ENCODE data around the gene ZMIZ2.

DNA sequence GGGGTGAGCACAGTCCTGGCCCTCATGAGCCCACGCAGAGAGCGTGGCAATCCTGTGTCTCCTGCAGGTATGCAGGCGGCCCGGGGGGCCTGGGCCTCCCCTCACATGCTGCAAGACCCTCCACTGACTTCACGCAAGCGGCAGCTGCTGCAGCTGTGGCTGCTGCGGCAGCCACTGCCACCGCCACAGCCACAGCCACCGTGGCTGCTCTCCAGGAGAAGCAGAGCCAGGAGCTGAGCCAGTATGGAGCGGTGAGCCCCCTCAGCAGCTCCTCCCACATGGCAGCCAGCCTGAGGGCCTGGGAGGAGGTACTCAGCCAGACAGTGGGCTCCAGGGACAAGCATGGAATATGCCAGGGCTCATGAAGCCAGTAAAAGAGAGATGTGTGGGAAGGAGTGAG, 8.7 kb downstream of the ZMIZ2 start:
- TF ChIP-seq, protein P1, sequence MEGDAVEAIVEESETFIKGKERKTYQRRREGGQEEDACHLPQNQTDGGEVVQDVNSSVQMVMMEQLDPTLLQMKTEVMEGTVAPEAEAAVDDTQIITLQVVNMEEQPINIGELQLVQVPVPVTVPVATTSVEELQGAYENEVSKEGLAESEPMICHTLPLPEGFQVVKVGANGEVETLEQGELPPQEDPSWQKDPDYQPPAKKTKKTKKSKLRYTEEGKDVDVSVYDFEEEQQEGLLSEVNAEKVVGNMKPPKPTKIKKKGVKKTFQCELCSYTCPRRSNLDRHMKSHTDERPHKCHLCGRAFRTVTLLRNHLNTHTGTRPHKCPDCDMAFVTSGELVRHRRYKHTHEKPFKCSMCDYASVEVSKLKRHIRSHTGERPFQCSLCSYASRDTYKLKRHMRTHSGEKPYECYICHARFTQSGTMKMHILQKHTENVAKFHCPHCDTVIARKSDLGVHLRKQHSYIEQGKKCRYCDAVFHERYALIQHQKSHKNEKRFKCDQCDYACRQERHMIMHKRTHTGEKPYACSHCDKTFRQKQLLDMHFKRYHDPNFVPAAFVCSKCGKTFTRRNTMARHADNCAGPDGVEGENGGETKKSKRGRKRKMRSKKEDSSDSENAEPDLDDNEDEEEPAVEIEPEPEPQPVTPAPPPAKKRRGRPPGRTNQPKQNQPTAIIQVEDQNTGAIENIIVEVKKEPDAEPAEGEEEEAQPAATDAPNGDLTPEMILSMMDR (conservative IDR thresholded peaks at IDR 0.05; ENCODE audit: low read depth in 2 of 2): no peak
- TF ChIP-seq, protein P2, sequence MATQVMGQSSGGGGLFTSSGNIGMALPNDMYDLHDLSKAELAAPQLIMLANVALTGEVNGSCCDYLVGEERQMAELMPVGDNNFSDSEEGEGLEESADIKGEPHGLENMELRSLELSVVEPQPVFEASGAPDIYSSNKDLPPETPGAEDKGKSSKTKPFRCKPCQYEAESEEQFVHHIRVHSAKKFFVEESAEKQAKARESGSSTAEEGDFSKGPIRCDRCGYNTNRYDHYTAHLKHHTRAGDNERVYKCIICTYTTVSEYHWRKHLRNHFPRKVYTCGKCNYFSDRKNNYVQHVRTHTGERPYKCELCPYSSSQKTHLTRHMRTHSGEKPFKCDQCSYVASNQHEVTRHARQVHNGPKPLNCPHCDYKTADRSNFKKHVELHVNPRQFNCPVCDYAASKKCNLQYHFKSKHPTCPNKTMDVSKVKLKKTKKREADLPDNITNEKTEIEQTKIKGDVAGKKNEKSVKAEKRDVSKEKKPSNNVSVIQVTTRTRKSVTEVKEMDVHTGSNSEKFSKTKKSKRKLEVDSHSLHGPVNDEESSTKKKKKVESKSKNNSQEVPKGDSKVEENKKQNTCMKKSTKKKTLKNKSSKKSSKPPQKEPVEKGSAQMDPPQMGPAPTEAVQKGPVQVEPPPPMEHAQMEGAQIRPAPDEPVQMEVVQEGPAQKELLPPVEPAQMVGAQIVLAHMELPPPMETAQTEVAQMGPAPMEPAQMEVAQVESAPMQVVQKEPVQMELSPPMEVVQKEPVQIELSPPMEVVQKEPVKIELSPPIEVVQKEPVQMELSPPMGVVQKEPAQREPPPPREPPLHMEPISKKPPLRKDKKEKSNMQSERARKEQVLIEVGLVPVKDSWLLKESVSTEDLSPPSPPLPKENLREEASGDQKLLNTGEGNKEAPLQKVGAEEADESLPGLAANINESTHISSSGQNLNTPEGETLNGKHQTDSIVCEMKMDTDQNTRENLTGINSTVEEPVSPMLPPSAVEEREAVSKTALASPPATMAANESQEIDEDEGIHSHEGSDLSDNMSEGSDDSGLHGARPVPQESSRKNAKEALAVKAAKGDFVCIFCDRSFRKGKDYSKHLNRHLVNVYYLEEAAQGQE (IDR thresholded peaks at IDR 0.05; ENCODE audit: unreplicated experiment): no peak
- no peak for TF ChIP-seq POLR2AphosphoS5 (IDR thresholded peaks at IDR 0.05; ENCODE audit: low read depth)

All from GM23338 (cell line).